ENCODE data around the gene ATMIN. TPM values are rescaled to one million over a fixed set of nuclear protein-coding genes. Genes with fewer than 3 reads are reported as not detected.

Gene ATMIN
- total RNA-seq, 4 donors from 2014 or later: 30.7 to 65.0 (median 45.5) TPM

GRCh38 chr16:80990978-80991377 is 44.7 kb upstream of the ATMIN start:
- no peak overlapping the region for H3K27ac ChIP-seq
- WGBS: 87% methylated on average over 2 of the region's 2 CpGs
- no peaks in the 10 kb centered on the region for H3K36me3 ChIP-seq
- peaks cover 4% of the 10 kb centered on the region for H3K4me1 ChIP-seq
- no peaks in the 10 kb centered on the region for H3K9me3 ChIP-seq
- H3K4me3 ChIP-seq: no peak overlapping the region
- DNase-seq (ENCODE audit: low spot score in 2 of 2): no peak
- no peaks in the 10 kb centered on the region for H3K27me3 ChIP-seq
- TF ChIP-seq POLR2AphosphoS5 (IDR thresholded peaks at IDR 0.05) (no peak), POLR2A (IDR thresholded peaks at IDR 0.05) (no peak), EP300 (IDR thresholded peaks at IDR 0.05) (no peak), CTCF (IDR thresholded peaks at IDR 0.05) (no peak)

GRCh38 chr16:80991792-80992430 is 43.7 kb upstream of the ATMIN start:
- Histone ChIP-seq H3K4me1 (peaks cover 4% of the 10 kb centered on the region), H3K27me3 (no peaks in the 10 kb centered on the region), H3K4me3 (no peak overlapping the region), H3K9me3 (no peaks in the 10 kb centered on the region), H3K27ac (no peak overlapping the region), H3K36me3 (no peaks in the 10 kb centered on the region)
- DNase-seq (ENCODE audit: low spot score in 2 of 2): no peak
- WGBS: 63% methylated on average over 6 of the region's 6 CpGs
- TF ChIP-seq EP300 (IDR thresholded peaks at IDR 0.05): no peak
- TF ChIP-seq POLR2AphosphoS5 (IDR thresholded peaks at IDR 0.05): no peak
- no peak for TF ChIP-seq CTCF (IDR thresholded peaks at IDR 0.05)
- no peak for TF ChIP-seq POLR2A (IDR thresholded peaks at IDR 0.05)

GRCh38 chr16:80992676-80993293 is 42.9 kb upstream of the ATMIN start:
- TF ChIP-seq CTCF (IDR thresholded peaks at IDR 0.05) (no peak), POLR2AphosphoS5 (IDR thresholded peaks at IDR 0.05) (no peak), EP300 (IDR thresholded peaks at IDR 0.05) (no peak), POLR2A (IDR thresholded peaks at IDR 0.05) (no peak)
- 39% methylated on average over 3 of the region's 3 CpGs for WGBS
- DNase-seq (ENCODE audit: low spot score in 2 of 2): no peak

GRCh38 chr16:80993307-80993706 is 42.3 kb upstream of the ATMIN start:
- Histone ChIP-seq H3K9me3 (no peaks in the 10 kb centered on the region), H3K27me3 (no peaks in the 10 kb centered on the region), H3K4me3 (no peak overlapping the region), H3K27ac (no peak overlapping the region), H3K4me1 (peaks cover 4% of the 10 kb centered on the region), H3K36me3 (no peaks in the 10 kb centered on the region)
- no peak for DNase-seq (ENCODE audit: low spot score in 2 of 2)
- TF ChIP-seq EP300 (IDR thresholded peaks at IDR 0.05): no peak
- TF ChIP-seq POLR2AphosphoS5 (IDR thresholded peaks at IDR 0.05): no peak
- TF ChIP-seq CTCF (IDR thresholded peaks at IDR 0.05): no peak
- no peak for TF ChIP-seq POLR2A (IDR thresholded peaks at IDR 0.05)
- WGBS: 37% methylated on average over 6 of the region's 6 CpGs

More at GRCh38 chr16:80992676-80993293, 42.9 kb upstream of the ATMIN start:
- no peaks in the 10 kb centered on the region for H3K36me3 ChIP-seq
- peaks cover 4% of the 10 kb centered on the region for H3K4me1 ChIP-seq
- no peaks in the 10 kb centered on the region for H3K9me3 ChIP-seq
- H3K27me3 ChIP-seq: no peaks in the 10 kb centered on the region
- no peak overlapping the region for H3K27ac ChIP-seq
- no peak overlapping the region for H3K4me3 ChIP-seq

- Histone ChIP-seq H3K9me3 (no peaks in the 10 kb centered on the region), H3K36me3 (no peaks in the 10 kb centered on the region), H3K4me1 (peaks cover 4% of the 10 kb centered on the region), H3K4me3 (no peak overlapping the region), H3K27ac (no peak overlapping the region), H3K27me3 (no peaks in the 10 kb centered on the region)
- TF ChIP-seq EP300 (IDR thresholded peaks at IDR 0.05) (no peak), CTCF (IDR thresholded peaks at IDR 0.05) (no peak), POLR2AphosphoS5 (IDR thresholded peaks at IDR 0.05) (no peak), POLR2A (IDR thresholded peaks at IDR 0.05) (no peak)
- DNase-seq (ENCODE audit: low spot score in 2 of 2): no peak
These were observed 41.8 kb upstream of the ATMIN start for GRCh38 chr16:80993834-80994233.

All from suprapubic skin (tissue), 4 donors.